ENCODE results near the gene EIF6.

DNA sequence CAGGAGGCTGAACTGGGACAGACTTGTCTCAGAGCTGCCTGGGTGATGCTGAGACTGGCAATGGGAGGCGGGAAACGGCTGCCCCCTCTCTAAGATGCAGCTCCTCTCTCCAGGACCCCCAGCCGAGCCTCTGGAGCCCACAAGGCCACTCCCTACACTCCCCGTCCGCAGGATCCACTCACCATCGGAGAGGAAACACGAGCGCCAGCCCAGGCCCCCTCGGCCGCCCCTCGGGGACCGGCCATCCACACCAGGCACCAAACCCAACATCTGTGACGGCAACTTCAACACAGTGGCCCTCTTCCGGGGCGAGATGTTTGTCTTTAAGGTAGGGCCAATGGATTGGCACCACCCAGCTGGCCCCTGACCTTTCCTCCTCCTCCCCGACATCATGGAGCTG is 17.5 kb downstream of the EIF6 start:
- TF ChIP-seq, protein P1, sequence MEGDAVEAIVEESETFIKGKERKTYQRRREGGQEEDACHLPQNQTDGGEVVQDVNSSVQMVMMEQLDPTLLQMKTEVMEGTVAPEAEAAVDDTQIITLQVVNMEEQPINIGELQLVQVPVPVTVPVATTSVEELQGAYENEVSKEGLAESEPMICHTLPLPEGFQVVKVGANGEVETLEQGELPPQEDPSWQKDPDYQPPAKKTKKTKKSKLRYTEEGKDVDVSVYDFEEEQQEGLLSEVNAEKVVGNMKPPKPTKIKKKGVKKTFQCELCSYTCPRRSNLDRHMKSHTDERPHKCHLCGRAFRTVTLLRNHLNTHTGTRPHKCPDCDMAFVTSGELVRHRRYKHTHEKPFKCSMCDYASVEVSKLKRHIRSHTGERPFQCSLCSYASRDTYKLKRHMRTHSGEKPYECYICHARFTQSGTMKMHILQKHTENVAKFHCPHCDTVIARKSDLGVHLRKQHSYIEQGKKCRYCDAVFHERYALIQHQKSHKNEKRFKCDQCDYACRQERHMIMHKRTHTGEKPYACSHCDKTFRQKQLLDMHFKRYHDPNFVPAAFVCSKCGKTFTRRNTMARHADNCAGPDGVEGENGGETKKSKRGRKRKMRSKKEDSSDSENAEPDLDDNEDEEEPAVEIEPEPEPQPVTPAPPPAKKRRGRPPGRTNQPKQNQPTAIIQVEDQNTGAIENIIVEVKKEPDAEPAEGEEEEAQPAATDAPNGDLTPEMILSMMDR (IDR thresholded peaks at IDR 0.05): no peak
- TF ChIP-seq EP300 (IDR thresholded peaks at IDR 0.05) (no peak), POLR2AphosphoS5 (IDR thresholded peaks at IDR 0.05) (no peak)

Data from sigmoid colon (tissue), 4 donors.